Measurements from ENCODE around the gene LYPD6B. TPM values are rescaled to one million over a fixed set of nuclear protein-coding genes. Genes with fewer than 3 reads are reported as not detected.

Gene LYPD6B
- total RNA-seq, 4 donors from 2014 or later, result 3.1 to 9.2 (median 7.6) TPM

- no peak for TF ChIP-seq CTCF (IDR thresholded peaks at IDR 0.05)
- TF ChIP-seq POLR2A (IDR thresholded peaks at IDR 0.05), result no peak
- whole genome bisulfite sequencing, 2 donors, result 69 to 73% methylated on average over 1 of the region's 1 CpG
- no peak for DNase-seq
Measured at GRCh38 chr2:149044500-149044899, 6.0 kb downstream of the LYPD6B start.

GRCh38 chr2:149047118-149047517 is 8.6 kb downstream of the LYPD6B start:
- Histone ChIP-seq H3K27me3 (peaks cover 0 to 3% (median 0%) of the 10 kb centered on the region in 4 donors), H3K4me1 (no peaks in the 10 kb centered on the region), H3K4me3 (no peak overlapping the region), H3K36me3 (no peaks in the 10 kb centered on the region), H3K27ac (no peak overlapping the region), H3K9me3 (no peaks in the 10 kb centered on the region)
- DNase-seq, result no peak
- 80 to 87% methylated on average over 2 of the region's 2 CpGs for WGBS, 2 donors
- TF ChIP-seq POLR2A (IDR thresholded peaks at IDR 0.05) (no peak), CTCF (IDR thresholded peaks at IDR 0.05) (no peak)
- intact Hi-C loops (cut with DNase I), result no loop called here

More at GRCh38 chr2:149044500-149044899, 6.0 kb downstream of the LYPD6B start:
- intact Hi-C loops (cut with DNase I), result no loop called here
- no peak overlapping the region for H3K4me3 ChIP-seq
- no peak overlapping the region for H3K27ac ChIP-seq
- no peaks in the 10 kb centered on the region for H3K36me3 ChIP-seq
- H3K4me1 ChIP-seq, result peaks cover 0 to 2% (median 0%) of the 10 kb centered on the region in 3 donors
- H3K9me3 ChIP-seq, result no peaks in the 10 kb centered on the region
- peaks cover 0 to 8% (median 0%) of the 10 kb centered on the region in 4 donors for H3K27me3 ChIP-seq

GRCh38 chr2:149049142-149049541 is 10.6 kb downstream of the LYPD6B start:
- Histone ChIP-seq H3K27me3 (no peaks in the 10 kb centered on the region), H3K9me3 (no peaks in the 10 kb centered on the region), H3K4me3 (no peak overlapping the region), H3K27ac (no peak overlapping the region), H3K4me1 (no peaks in the 10 kb centered on the region), H3K36me3 (no peaks in the 10 kb centered on the region)
- TF ChIP-seq POLR2A (IDR thresholded peaks at IDR 0.05) (no peak), CTCF (IDR thresholded peaks at IDR 0.05) (no peak)
- DNase-seq, result no peak
- intact Hi-C loops (cut with DNase I), result no loop called here
- 72 to 83% methylated on average over 2 of the region's 2 CpGs for WGBS, 2 donors

- H3K36me3 ChIP-seq, result no peaks in the 10 kb centered on the region
- no peaks in the 10 kb centered on the region for H3K27me3 ChIP-seq
- intact Hi-C loops (cut with DNase I), result no loop called here
- WGBS, 2 donors, result 63 to 68% methylated on average over 6 of the region's 6 CpGs
- no peaks in the 10 kb centered on the region for H3K9me3 ChIP-seq
- no peaks in the 10 kb centered on the region for H3K4me1 ChIP-seq
- no peak overlapping the region for H3K27ac ChIP-seq
- H3K4me3 ChIP-seq, result no peak overlapping the region
- no peak for DNase-seq
- TF ChIP-seq CTCF (IDR thresholded peaks at IDR 0.05) (no peak), POLR2A (IDR thresholded peaks at IDR 0.05) (no peak)
Measured at GRCh38 chr2:149050188-149050587, 11.7 kb downstream of the LYPD6B start.

- DNase-seq, result no peak
- H3K36me3 ChIP-seq, result no peaks in the 10 kb centered on the region
- H3K27ac ChIP-seq, result no peak overlapping the region
- peaks cover 0 to 11% (median 0%) of the 10 kb centered on the region in 3 donors for H3K4me1 ChIP-seq
- H3K9me3 ChIP-seq, result no peaks in the 10 kb centered on the region
- no peak for TF ChIP-seq POLR2A (IDR thresholded peaks at IDR 0.05)
- TF ChIP-seq CTCF (IDR thresholded peaks at IDR 0.05), result no peak
- H3K4me3 ChIP-seq, result no peak overlapping the region
- WGBS, 2 donors, result 22 to 32% methylated on average over 1 of the region's 1 CpG
- intact Hi-C loops (cut with DNase I), result no loop called here
- H3K27me3 ChIP-seq, result no peaks in the 10 kb centered on the region
Measured at GRCh38 chr2:149055751-149056150, 17.3 kb downstream of the LYPD6B start.
